ENCODE results near the gene DIAPH2.
"Not testable (repeated sequence)": the region's sequence is repeated elsewhere in the genome, so short reads cannot be mapped to it uniquely, and the experiment has no call there.

DIAPH2 gene

DNA sequence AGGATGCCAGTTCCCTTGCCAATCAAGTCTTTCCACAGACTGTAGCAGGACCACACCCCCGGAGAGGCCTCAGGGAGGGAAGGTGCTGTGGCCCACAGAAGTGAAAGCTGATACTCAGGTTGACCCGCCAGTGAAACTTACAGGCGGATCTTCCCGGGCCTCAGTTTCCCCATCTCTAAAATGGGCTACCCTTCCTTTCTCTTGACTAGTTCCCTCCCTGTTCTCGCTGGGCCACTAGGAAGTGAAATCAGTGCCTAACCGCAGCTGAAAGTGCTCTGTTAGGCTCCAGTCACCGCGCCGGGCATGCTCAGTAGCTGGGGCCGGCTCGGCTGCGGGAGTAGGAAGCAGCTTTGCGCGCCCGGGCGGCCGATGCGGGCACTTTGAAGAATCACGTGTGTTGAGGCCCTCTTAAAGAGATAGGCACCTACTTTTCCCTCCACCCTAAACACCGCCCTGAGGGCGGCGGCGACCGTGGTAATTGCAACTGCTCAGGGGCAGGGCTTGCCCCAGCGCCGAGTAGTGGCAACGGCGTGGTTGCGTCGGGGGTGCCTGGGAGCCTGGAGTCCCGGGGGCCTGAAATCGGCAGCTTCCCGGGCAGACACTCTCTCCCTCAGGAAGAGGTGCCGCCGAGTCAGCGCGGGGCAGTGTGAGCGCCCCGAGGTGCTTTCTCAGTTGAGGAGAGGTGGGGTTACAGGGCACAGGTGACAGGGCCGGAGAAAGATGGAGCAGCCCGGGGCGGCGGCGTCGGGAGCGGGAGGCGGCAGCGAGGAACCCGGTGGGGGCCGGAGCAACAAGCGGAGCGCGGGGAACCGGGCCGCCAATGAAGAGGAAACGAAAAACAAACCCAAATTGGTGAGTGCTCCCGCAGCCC is at the start of gene DIAPH2:
Gene DIAPH2, plus strand, starts transcription at position 504 of the 871 bp plus-strand sequence.
- peak; percentile 85 for DNase-seq

DNA sequence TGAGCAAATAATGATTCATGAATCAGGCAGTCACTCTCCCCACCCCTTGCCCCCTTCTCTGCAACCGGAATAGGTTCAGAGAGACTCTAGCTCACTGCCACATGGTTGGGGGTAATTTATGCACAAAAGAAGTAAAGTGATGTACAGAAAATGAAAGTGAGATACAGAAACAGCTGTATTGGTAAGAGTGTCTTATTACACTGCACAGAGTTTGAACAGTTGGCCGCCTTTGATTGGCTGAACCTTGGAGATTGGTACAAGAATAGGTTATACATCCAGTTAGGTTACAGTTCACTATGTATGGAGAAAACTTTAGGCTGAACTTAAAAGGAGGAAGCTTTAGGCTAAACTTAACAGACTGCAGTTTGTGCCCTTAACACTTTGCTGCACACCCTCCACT is 34.6 kb upstream of the DIAPH2 start:
- no peak for DNase-seq

DNA sequence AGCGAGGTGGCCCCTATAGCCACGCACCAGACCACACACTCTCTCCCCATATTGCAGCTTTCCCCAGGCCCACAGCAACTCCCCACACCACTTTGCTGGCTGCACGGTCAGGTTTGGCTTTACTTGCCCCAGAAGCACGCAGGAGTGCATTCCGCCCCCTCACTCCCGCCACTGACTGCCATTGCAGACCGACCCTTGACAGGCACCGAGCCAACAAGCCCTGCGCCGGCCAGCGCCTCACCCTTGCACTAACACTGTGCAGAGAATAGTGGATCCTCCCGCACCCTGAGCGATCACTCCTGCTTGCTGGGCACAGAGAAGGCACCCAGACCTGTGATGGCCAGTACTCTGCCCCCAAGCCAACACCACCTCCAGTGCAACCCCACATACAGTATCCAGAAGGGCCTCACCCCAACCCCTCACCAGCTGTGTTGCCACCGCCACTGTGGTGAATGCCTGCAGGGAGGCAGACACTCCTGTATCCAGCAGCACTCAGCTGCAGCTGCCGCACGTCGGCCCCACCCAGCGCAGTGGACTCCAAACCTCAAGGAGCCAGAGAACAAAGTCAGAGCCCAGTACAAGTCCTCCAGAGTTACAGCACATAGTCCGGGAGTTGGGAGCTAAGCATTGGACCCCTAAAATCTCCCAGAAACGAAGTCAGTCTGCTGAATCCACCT is 28.6 kb upstream of the DIAPH2 start:
- no peak for DNase-seq

DNA sequence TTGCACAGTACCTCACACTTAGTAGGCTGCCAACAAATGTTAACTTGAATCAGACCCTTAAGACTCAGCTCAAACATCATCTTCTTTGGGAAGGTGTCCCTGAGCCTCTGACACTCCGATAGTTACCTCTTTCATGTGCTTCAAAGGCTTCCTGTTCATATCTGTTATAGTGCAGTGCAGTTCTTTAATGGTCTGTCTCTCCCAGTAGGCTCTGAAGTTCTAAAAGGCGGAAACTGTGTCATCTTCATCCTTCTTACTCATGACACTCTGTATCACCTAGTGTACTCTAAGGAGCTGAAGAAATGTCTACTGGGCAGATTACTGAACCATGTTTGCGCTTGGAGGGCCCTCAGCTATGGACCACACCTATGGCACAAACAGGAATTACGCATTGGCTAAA is 2.1 kb upstream of the DIAPH2 start:
- DNase-seq, result peak; percentile 15

DNA sequence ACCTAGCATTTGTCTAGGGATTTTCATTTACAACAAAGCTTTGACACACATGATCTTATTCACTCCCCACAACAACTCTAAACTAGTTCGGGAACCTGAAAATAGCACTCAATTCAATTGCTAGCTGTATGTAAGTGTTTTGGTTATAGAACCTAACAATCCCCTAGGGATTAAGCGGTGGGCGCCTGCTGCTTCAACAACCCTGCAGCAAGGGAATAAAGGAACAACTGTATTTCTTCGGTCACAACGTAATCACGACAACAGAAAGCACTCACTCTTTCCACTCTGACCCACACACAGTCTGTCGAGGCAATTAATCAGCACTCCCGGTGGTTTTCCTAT is 674 bp upstream of the DIAPH2 start:
- DNase-seq, result no peak

DNA sequence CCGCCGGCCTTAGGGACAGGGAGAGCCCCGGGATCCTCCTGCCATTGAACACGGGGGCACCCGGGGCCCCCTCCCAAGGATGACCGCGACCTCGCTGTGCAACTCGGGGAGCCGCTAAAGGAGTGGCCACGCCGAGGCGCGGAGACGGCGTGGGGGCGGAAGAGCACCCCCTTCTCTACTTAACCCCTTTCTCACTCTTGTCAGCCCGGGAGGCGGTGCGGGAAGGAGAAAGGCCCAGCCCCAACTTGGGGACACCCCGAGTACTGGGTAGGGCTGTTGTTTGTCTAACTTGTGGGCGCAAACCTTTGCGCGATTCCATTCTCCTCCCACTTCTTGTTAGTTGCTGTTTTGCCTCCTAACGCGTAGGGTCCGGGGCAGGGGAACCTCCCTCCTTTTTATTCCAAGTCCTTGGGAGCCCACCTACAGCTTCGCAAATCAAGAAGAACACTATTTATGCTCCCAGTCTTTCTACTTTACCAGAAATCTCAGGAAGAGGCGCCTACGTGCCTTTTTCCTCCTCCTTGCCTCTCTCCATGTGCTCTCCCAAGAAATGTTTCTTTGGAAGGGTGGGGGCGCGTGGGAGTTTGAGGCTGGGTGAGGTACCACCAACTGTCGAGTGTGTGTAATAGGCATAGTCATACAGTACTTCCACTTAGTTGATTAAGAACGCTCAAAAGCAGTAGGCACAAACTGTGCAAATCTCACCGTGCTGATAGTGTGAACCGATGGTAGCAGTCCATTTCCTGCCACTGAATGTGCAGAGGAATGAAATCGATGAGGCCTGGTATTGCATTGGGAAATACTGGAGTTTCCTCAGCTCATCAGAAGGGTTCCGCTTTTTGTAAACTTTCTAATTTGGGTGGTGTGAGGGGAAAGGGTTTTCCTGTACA is 813 bp downstream of the DIAPH2 start:
- peak; percentile 64 for DNase-seq

DNA sequence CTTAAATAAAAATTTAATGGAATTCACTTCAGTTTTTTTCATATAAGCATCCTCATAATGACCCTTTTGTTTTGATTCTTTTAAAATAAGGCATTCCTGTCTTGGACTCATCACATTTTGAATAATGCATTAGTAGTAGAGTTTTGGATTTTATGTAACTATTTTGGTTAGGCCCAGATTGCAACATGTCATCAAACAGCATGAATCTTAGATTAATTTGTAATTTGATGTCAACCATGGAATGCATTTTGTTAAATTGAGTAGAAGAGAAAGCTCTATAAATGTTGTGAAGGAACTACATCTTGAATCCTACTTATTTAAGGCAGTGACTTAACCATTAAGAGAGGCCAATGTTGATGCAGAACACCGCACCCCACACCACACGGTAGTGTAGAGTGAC is 3.1 kb downstream of the DIAPH2 start:
- no peak for DNase-seq

DNA sequence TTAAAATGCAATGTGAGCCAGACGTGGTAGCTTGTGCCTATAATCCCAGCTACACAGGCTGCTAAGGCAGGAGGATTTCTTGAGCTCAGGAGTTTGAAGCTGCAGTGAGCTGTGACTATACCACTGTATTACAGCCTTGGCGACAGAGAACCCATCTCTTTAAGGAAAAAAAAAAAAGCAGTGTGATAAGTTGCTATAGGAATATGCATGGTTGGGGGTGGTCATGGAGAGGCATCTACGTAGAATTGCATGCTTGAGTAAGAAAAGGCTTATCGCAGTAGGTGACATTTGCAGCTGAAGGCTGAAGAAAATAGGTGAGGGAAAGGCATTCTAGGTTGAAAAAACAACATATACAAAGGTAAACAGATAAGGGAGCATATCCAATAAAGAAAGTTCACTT is 4.1 kb downstream of the DIAPH2 start:
- no peak for DNase-seq

DNA sequence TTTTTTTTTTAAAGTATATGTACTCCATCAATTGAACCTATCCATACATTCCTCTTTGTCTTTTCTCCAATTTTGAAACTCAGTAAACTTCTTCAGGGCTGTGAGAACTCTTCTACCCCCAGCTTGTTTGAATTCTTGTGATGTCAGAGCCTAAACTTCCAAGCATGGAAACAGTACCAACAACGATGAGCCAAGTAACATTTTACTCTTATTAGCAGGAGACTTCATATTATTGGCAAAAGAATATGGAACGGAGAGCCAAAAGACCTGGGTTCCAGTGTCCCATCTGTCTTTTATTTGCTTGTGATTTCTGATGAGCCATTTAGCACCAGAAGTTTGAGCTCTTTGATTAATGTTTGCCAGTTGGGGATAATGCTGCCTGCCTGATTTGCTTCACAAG is 5.3 kb downstream of the DIAPH2 start:
- DNase-seq, result no peak

DNA sequence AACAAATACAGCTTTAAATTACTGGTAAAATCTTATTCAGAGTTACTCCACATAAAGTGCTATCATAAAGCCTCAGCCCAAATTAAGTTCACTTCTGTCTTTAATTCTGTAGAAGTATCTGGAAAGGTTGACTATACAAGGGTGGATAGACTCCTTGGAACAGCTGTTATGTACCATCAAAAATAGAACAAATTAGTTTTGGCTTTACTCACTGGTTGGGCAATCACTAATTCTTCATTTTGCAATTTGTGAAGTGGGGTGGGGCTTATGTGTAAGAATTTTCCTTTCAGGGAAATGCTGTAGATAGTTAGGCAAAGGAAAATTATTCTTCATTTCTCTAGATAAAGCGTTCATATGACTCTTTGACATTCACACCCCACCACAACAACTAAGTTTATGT is 7.8 kb downstream of the DIAPH2 start:
- DNase-seq, result no peak

DNA sequence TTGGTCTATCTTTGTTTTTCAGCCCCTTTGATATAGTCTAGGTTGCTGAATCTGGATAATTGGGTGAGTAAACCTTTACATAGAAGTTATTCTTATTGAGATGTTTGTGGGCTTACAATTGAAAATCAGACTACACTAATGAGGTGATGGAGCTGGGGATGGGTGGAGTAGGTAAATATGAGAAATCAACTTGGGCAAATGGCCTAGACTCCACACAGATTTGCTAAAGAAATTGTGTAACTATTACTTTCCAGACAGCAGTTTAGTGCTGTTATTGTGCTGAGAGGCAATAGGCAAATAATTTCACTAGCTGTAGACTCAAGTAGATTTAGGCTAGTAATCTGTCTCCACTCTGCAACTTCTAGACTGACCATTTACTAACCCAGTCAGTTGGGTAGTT is 8.2 kb downstream of the DIAPH2 start:
- DNase-seq, result no peak

DNA sequence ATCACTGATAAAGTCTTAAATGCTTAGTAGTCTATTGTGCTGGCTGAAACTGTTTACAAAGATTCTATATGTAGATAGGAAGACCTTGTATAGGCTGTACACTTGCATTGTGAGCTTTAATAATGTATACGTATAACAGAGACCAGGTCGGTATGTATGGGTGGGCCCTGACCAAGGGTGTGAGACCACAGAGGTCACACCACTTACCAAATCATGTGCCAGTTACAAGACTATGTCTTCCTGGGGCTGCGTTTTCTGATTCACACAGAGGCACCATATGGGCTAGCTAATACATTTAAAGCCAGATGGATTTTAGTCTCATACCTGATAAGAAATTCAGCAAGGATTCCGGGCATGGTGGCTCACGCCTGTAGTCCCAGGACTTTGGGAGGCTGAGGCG is 8.8 kb downstream of the DIAPH2 start:
- no peak for DNase-seq

DNA sequence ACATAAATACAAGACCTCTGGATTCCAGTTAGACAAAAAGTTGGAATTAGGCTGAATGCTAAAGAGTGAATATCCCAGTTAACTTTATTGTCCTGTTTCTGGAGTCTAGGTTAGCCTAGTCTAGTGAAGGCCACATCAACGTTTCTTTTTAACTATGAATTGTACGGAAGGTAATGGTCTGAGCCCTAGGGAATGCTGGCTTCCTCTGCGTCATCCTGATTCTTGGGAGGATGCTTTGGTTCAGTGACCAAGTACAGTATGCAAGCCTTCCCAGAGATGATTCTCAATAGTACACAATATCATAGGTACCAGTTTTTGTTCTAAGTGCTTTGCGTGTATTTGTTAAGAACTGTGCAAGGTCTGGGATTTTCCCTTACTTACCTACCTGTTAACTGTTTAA is 11.8 kb downstream of the DIAPH2 start:
- DNase-seq, result no peak

DNA sequence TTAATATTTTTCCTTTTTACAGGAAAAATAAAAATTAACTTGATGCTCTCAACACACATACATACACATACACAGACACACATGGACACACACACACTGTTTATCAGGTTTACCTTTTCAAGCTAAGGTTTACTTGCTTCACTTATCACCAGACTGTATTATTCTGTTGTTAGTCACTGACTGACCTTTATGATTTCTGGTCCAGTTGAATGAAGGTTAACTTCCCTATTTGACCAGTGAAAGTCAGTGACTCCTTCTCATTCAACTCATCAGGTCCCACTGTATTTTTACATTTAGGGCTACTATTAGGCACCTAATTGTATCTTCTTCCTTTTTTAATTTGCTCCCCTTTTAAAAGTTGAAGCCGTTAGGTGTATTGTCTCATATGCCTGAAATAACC is 16.0 kb downstream of the DIAPH2 start:
- no peak for DNase-seq

DNA sequence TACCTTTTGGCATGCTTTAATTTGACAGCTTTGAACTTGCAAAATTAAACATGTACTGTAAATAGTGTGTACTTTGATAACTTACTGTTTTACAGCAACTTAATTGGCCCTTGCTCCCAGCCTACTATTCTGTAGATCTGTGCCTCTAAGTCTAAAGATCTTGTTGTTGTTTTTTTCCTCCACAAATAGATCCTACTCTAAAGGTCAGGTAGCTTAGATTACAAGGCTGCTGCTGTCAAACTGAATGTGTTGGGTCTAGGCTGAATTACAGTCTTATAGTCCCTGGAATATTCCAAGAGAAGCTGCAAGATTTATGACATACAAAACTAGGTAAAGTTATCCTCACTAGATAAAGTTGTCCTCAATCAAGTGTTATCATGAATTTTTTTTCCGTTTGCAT is 18.7 kb downstream of the DIAPH2 start:
- no peak for DNase-seq

DNA sequence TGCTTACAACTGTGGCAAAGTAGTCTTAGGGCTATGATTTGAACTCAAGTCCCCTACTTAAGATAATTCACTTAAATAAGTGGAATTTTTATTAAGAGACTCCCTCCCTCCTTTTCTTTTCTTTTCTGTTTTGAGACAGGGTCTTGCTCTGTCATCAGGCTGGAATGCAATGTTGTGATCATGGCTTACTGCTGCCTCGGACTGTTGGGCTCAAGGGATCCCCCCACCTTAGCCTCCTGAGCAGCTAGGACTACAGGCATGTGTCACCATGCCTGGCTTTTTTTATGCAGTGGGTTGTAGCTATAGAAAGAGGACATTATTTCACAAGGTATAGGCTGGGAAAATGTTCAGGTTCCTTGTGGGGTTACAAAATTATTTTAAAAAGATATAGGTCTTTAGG is 19.2 kb downstream of the DIAPH2 start:
- DNase-seq, result no peak

DNA sequence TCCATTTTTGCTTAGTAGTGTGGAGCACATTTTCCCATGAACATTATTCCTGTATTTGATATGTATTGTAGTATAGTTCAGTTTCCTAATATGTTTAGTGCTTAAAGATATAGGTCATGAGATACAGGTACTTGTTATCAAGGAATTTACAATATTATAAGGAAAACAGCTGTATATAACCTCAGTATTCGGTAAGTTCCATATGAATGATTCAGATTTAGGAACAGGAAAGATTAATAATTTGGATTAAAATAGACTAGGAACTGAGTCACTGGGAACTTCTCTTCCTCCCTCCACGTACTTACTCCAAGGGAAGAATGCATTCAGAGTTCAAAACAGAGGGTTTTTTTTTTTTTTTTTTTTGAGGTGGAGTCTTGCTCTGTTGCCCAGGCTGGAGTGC is 20.0 kb downstream of the DIAPH2 start:
- no peak for DNase-seq

DNA sequence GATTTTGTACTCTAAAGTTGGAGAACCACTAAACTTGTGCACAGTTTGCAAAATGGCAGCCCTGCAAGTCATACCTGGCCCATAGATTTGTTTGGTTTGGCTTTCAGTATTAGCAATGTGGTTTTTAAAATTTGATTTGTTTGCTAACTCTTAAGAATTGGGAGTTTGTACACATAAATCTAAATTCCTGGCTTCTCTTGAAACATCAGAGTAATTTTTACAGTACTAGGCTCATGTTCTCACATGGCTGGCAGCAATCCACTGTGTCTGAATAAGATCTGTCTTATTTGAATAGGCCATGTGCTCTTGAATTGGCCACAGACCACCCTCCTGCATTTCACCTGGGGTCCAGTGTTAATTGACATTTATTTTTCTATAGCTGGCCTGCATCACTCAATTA is 21.3 kb downstream of the DIAPH2 start:
- peak; percentile 29 for DNase-seq

DNA sequence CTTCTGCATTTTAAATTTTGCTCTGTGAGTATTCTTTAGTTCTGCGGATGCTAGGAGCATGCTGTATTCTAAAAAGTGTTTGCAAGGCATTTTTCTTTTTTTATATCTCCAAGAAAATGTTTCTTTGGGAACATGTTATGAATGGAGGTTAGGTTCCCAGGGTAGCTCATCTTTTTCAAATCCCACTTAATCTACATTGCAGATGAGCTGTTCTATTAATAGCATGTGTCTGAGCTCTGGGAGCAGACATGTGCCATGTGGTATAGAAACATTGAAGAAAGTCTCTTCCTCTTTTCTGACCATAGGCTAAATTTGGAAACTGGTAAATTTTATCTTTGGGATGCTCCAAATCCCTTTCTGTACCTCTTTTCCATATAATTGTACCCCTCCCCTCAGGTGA is 23.2 kb downstream of the DIAPH2 start:
- DNase-seq, result no peak

DNA sequence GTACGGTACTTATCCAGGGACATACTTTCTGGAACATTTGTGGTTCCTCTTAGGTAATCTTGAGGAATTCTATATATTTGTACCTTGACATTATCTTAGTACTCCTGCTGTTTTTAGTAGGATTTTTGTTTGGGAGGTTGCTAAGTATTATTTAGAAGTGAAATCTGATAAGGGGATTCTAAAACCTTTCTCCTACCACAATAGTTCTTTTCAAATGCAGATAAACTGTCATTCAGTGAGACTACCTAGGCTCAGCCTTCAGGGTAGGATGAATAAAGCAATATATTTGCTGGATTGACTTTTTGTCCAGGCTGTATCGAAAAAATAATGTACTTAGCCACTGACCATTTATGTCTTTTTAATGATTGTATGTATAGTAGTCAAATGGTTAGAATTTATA is 25.4 kb downstream of the DIAPH2 start:
- DNase-seq, result no peak

DNA sequence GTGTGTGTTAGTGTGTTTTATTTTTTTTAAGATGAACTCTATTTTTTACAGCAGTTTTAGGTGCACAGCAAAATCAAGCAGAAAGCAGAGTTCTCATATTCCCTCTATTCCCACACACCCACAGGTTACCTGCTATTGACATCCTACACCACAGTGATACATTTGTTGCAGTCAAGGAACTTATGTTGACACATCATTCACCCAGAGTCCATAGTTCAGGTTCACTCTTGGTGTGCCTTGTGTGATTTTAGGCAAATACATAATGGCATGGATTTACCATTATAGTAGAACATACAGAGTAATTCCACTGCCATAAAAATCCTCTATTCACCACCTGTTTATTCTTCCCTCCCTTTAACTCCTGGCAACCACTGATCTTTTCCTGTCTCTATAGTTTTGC is 28.7 kb downstream of the DIAPH2 start:
- no peak for DNase-seq

DNA sequence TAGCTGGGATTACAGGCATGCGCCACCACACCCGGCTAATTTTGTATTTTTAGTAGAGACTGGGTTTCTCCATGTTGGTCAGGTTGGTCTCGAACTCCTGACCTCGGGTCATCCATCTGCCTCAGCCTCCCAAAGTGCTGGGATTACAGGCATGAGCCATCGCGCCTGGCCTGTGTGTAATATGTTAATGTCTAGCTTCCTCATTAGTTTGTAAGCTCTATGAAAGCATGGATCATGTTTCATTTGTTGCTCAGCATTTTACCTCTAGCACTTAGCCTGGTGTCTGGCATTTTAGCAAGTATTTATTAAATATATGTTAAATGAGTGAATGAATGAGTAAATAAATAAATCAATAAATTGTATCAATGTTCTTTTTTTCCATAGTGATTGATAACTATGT is 29.8 kb downstream of the DIAPH2 start:
- not testable (repeated sequence) for DNase-seq

DNA sequence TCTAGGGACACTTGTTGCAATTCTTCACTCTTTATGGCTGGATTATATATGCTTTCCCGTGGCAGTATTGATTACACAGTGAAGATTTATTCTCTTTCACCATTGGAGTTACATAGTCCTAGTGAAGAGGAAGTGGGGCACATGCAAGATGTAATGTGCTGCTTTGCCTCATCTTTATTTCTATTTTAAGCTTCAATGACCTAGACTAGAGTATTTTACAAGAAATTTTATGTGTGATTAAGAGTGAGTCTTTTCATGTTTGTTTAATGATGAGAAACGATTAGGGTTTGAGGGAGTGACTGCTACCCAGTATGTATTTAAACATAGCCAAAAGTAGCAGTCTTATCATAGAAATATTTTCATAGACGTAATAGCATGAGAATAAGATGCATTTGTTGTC is 30.8 kb downstream of the DIAPH2 start:
- DNase-seq, result no peak
